ENCODE data around the gene FUBP1.

DNA sequence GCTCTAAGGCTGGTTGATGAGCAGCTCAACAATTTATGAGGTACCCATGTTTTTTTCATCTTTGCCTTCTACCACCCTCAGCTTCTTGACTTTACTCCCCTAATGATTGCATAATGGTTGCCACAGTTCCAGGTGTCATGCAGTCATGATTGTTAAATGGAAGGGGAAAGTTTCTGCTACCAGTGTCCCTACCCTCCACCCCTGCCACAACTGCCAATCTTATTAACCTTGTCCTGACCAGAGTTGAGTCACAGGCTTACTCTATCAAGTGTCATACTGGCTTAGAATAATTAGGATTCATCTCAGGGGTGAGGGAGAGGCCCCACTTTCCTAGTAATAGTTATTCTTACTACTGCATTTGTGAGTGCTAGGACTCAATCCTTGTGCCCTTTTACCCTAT, 7.9 kb upstream of the FUBP1 start:
- no peak for TF ChIP-seq CTCF (IDR thresholded peaks at IDR 0.05; ENCODE audit: poor library complexity)
- no peak for TF ChIP-seq EZH2phosphoT487 (IDR thresholded peaks at IDR 0.05; ENCODE audit: low read depth, severe bottlenecking, unreplicated experiment)
- TF ChIP-seq EZH2 (IDR thresholded peaks at IDR 0.05; ENCODE audit: borderline replicate concordance) = no peak
